Measurements from ENCODE around the gene SRRD. TPM values are rescaled to one million over a fixed set of nuclear protein-coding genes. Genes with fewer than 3 reads are reported as not detected.
A peak's percentile ranks its signal among the peaks of the same experiment; 100 is the strongest.

The SRRD gene
- total and polyA plus RNA-seq, 7 experiments from 2014 or later = 18.9 to 29.0 (median 21.3) TPM

- peak overlapping the region in 2 of 9 donors; percentile 6 to 32 for H3K27ac Mint-ChIP-seq
- ChIA-PET CTCF (interaction anchor here (1.3 kb wide), 1 partner anchor 8 kb away, joined by 3 read pairs; no protein-coding TSS in a partner anchor), POLR2A (interaction anchor here (1.6 kb wide), 1 partner anchor 11 kb away, joined by 8 read pairs; the partner anchor contains the start of genes HPS4 and SRRD)
- ATAC-seq = no peak
- no peak for DNase-seq
- H3K36me3 Mint-ChIP-seq = peaks cover 14 to 51% (median 27%) of the 10 kb centered on the region in 5 donors
- Histone ChIP-seq H3K4me1 (ENCODE audit: control insufficient read depth in 2 of 2, insufficient read depth in 2 of 2, low read length in 2 of 2) (no peaks in the 10 kb centered on the region), H3K36me3 (ENCODE audit: control insufficient read depth in 2 of 3, insufficient read depth in 3 of 3, low read length in 3 of 3) (peaks cover 16 to 93% (median 56%) of the 10 kb centered on the region in 3 experiments), H3K27me3 (ENCODE audit: control insufficient read depth in 2 of 2, insufficient read depth in 2 of 2, low read length in 2 of 2) (no peaks in the 10 kb centered on the region), H3K9me3 (ENCODE audit: control insufficient read depth in 2 of 3, low read length in 3 of 3) (no peaks in the 10 kb centered on the region), H3K4me3 (ENCODE audit: low read length) (no peak overlapping the region), H3K27ac (ENCODE audit: low read depth, low read length) (no peak overlapping the region)
- intact Hi-C loops (cut with micrococcal nuclease) = no loop called here
- no peaks in the 10 kb centered on the region for H3K9me3 Mint-ChIP-seq
- no peaks in the 10 kb centered on the region for H3K27me3 Mint-ChIP-seq
- peaks cover 0 to 15% (median 0%) of the 10 kb centered on the region in 7 donors for H3K4me1 Mint-ChIP-seq
- H3K4me3 Mint-ChIP-seq = no peak overlapping the region
These were observed 10.8 kb downstream of the SRRD start for GRCh38 chr22:26494506-26494905.

GRCh38 chr22:26496456-26496855 lies 12.8 kb downstream of the SRRD start:
- ATAC-seq (no peak), DNase-seq (no peak)
- no peak overlapping the region for H3K27ac Mint-ChIP-seq
- ChIA-PET POLR2A (interaction anchor here (0.6 kb wide), 1 partner anchor 151 kb away, joined by 3 read pairs; no protein-coding TSS in a partner anchor), CTCF (interaction anchor here (0.6 kb wide), 1 partner anchor 17 kb away, joined by 3 read pairs; no protein-coding TSS in a partner anchor)
- no peak overlapping the region for H3K4me3 Mint-ChIP-seq
- Histone ChIP-seq H3K9me3 (ENCODE audit: control insufficient read depth in 2 of 3, low read length in 3 of 3) (no peaks in the 10 kb centered on the region), H3K27me3 (ENCODE audit: control insufficient read depth in 2 of 2, insufficient read depth in 2 of 2, low read length in 2 of 2) (no peaks in the 10 kb centered on the region), H3K27ac (ENCODE audit: low read depth, low read length) (no peak overlapping the region), H3K4me3 (ENCODE audit: low read length) (no peak overlapping the region), H3K4me1 (ENCODE audit: control insufficient read depth in 2 of 2, insufficient read depth in 2 of 2, low read length in 2 of 2) (no peaks in the 10 kb centered on the region), H3K36me3 (ENCODE audit: control insufficient read depth in 2 of 3, insufficient read depth in 3 of 3, low read length in 3 of 3) (peaks cover 18 to 91% (median 54%) of the 10 kb centered on the region in 3 experiments)
- peaks cover 14 to 55% (median 34%) of the 10 kb centered on the region in 5 donors for H3K36me3 Mint-ChIP-seq
- H3K4me1 Mint-ChIP-seq = peaks cover 0 to 17% (median 0%) of the 10 kb centered on the region in 7 donors
- H3K27me3 Mint-ChIP-seq = no peaks in the 10 kb centered on the region
- intact Hi-C loops (cut with micrococcal nuclease) = no loop called here
- H3K9me3 Mint-ChIP-seq = no peaks in the 10 kb centered on the region

- peaks cover 29 to 91% (median 48%) of the 10 kb centered on the region in 3 experiments for H3K36me3 ChIP-seq (ENCODE audit: control insufficient read depth in 2 of 3, insufficient read depth in 3 of 3, low read length in 3 of 3)
- POLR2A ChIA-PET = interaction anchor here (1.1 kb wide), 1 partner anchor 9 kb away, joined by 5 read pairs; no protein-coding TSS in a partner anchor
These were observed 15.6 kb downstream of the SRRD start for GRCh38 chr22:26499188-26499703.

GRCh38 chr22:26501996-26502395 lies 18.3 kb downstream of the SRRD start:
- H3K4me3 Mint-ChIP-seq = no peak overlapping the region
- Histone ChIP-seq H3K27me3 (ENCODE audit: control insufficient read depth in 2 of 2, insufficient read depth in 2 of 2, low read length in 2 of 2) (no peaks in the 10 kb centered on the region), H3K36me3 (ENCODE audit: control insufficient read depth in 2 of 3, insufficient read depth in 3 of 3, low read length in 3 of 3) (peaks cover 35 to 89% (median 55%) of the 10 kb centered on the region in 3 experiments), H3K27ac (ENCODE audit: low read depth, low read length) (no peak overlapping the region), H3K9me3 (ENCODE audit: control insufficient read depth in 2 of 3, low read length in 3 of 3) (no peaks in the 10 kb centered on the region), H3K4me1 (ENCODE audit: control insufficient read depth in 2 of 2, insufficient read depth in 2 of 2, low read length in 2 of 2) (peaks cover 13 to 20% of the 10 kb centered on the region in 2 donors), H3K4me3 (ENCODE audit: low read length) (no peak overlapping the region)
- H3K27me3 Mint-ChIP-seq = no peaks in the 10 kb centered on the region
- CTCF ChIA-PET = interaction anchor here (0.6 to 3.7 kb wide), 2 partner anchors 29 to 163 kb away, joined by 4 to 20 read pairs; no protein-coding TSS in a partner anchor
- POLR2A ChIA-PET = interaction anchor here (0.6 to 4.3 kb wide), 5 partner anchors 10 to 179 kb away, joined by 3 to 30 read pairs (median 6); partner anchors contain the start of genes HPS4, SRRD and TFIP11
- no peaks in the 10 kb centered on the region for H3K9me3 Mint-ChIP-seq
- peaks cover 11 to 61% (median 45%) of the 10 kb centered on the region in 5 donors for H3K36me3 Mint-ChIP-seq
- no peak for DNase-seq
- H3K27ac Mint-ChIP-seq = peak overlapping the region in 2 of 9 donors; percentile 17 to 53
- no peak for ATAC-seq
- H3K4me1 Mint-ChIP-seq = peaks cover 16 to 30% (median 25%) of the 10 kb centered on the region in 7 donors
- intact Hi-C loops (cut with micrococcal nuclease) = loop anchor here in 1 of 2 donors (2.0 kb wide), 1 partner anchor 171 kb away; no protein-coding TSS in a partner anchor

More at GRCh38 chr22:26499188-26499703, 15.6 kb downstream of the SRRD start:
- H3K4me3 ChIP-seq (ENCODE audit: low read length) = no peak overlapping the region
- CTCF ChIA-PET = no interaction called here
- Mint-ChIP-seq H3K27ac (peak overlapping the region in 1 of 9 donors; percentile 34), H3K4me1 (peaks cover 16 to 29% (median 22%) of the 10 kb centered on the region in 7 donors), H3K27me3 (no peaks in the 10 kb centered on the region), H3K4me3 (no peak overlapping the region), H3K9me3 (no peaks in the 10 kb centered on the region), H3K36me3 (peaks cover 13 to 59% (median 39%) of the 10 kb centered on the region in 5 donors)
- intact Hi-C loops (cut with micrococcal nuclease) = no loop called here
- no peaks in the 10 kb centered on the region for H3K9me3 ChIP-seq (ENCODE audit: control insufficient read depth in 2 of 3, low read length in 3 of 3)
- peaks cover 13 to 18% of the 10 kb centered on the region in 2 donors for H3K4me1 ChIP-seq (ENCODE audit: control insufficient read depth in 2 of 2, insufficient read depth in 2 of 2, low read length in 2 of 2)
- no peaks in the 10 kb centered on the region for H3K27me3 ChIP-seq (ENCODE audit: control insufficient read depth in 2 of 2, insufficient read depth in 2 of 2, low read length in 2 of 2)
- ATAC-seq (no peak), DNase-seq (no peak)
- H3K27ac ChIP-seq (ENCODE audit: low read depth, low read length) = no peak overlapping the region

GRCh38 chr22:26502688-26503561 lies 19.2 kb downstream of the SRRD start:
- no peaks in the 10 kb centered on the region for H3K9me3 ChIP-seq (ENCODE audit: control insufficient read depth in 2 of 3, low read length in 3 of 3)
- H3K4me1 ChIP-seq (ENCODE audit: control insufficient read depth in 2 of 2, insufficient read depth in 2 of 2, low read length in 2 of 2) = peaks cover 13 to 20% of the 10 kb centered on the region in 2 donors
- H3K27ac Mint-ChIP-seq = peak overlapping the region; percentile 28 to 87 (median 65)
- H3K27me3 ChIP-seq (ENCODE audit: control insufficient read depth in 2 of 2, insufficient read depth in 2 of 2, low read length in 2 of 2) = no peaks in the 10 kb centered on the region
- peaks cover 16 to 30% (median 25%) of the 10 kb centered on the region in 7 donors for H3K4me1 Mint-ChIP-seq
- no peaks in the 10 kb centered on the region for H3K9me3 Mint-ChIP-seq
- DNase-seq = peak; percentile 15 to 60 (median 45)
- H3K36me3 Mint-ChIP-seq = peaks cover 7 to 55% (median 39%) of the 10 kb centered on the region in 5 donors
- ATAC-seq = peak; percentile 95
- POLR2A ChIA-PET = interaction anchor here (0.7 to 4.3 kb wide), 5 partner anchors 10 to 170 kb away, joined by 3 to 30 read pairs (median 4); partner anchors contain the start of genes HPS4, SRRD and TFIP11
- H3K4me3 Mint-ChIP-seq = peak overlapping the region; percentile 28 to 76 (median 58)
- H3K27ac ChIP-seq (ENCODE audit: low read depth, low read length) = peak overlapping the region; percentile 32
- intact Hi-C loops (cut with micrococcal nuclease) = loop anchor here (1.0 to 2.0 kb wide), 4 partner anchors 9 to 170 kb away; partner anchors contain the start of genes TFIP11 (in 1 of the 2) and TPST2 (in 1 of the 2)
- H3K4me3 ChIP-seq (ENCODE audit: low read length) = no peak overlapping the region
- no peaks in the 10 kb centered on the region for H3K27me3 Mint-ChIP-seq
- CTCF ChIA-PET = interaction anchor here (0.7 to 3.7 kb wide), 7 partner anchors 9 to 162 kb away, joined by 3 to 20 read pairs (median 4); no protein-coding TSS in a partner anchor
- H3K36me3 ChIP-seq (ENCODE audit: control insufficient read depth in 2 of 3, insufficient read depth in 3 of 3, low read length in 3 of 3) = peaks cover 39 to 88% (median 58%) of the 10 kb centered on the region in 3 experiments

GRCh38 chr22:26503758-26504157 lies 20.1 kb downstream of the SRRD start:
- DNase-seq (no peak), ATAC-seq (no peak)
- intact Hi-C loops (cut with micrococcal nuclease) = loop anchor here (1.0 to 2.0 kb wide), 4 partner anchors 9 to 169 kb away; partner anchors contain the start of genes TFIP11 (in 1 of the 2) and TPST2 (in 1 of the 2)
- Histone ChIP-seq H3K4me3 (ENCODE audit: low read length) (no peak overlapping the region), H3K27me3 (ENCODE audit: control insufficient read depth in 2 of 2, insufficient read depth in 2 of 2, low read length in 2 of 2) (no peaks in the 10 kb centered on the region), H3K27ac (ENCODE audit: low read depth, low read length) (peak overlapping the region; percentile 32), H3K9me3 (ENCODE audit: control insufficient read depth in 2 of 3, low read length in 3 of 3) (no peaks in the 10 kb centered on the region), H3K4me1 (ENCODE audit: control insufficient read depth in 2 of 2, insufficient read depth in 2 of 2, low read length in 2 of 2) (peaks cover 13 to 20% of the 10 kb centered on the region in 2 donors), H3K36me3 (ENCODE audit: control insufficient read depth in 2 of 3, insufficient read depth in 3 of 3, low read length in 3 of 3) (peaks cover 40 to 90% (median 62%) of the 10 kb centered on the region in 3 experiments)
- ChIA-PET CTCF (interaction anchor here (1.1 to 3.7 kb wide), 3 partner anchors 23 to 161 kb away, joined by 3 to 20 read pairs (median 6); no protein-coding TSS in a partner anchor), POLR2A (interaction anchor here (0.9 to 4.3 kb wide), 3 partner anchors 9 to 140 kb away, joined by 4 to 30 read pairs (median 8); partner anchors contain the start of genes HPS4, SRRD and TFIP11)
- Mint-ChIP-seq H3K4me3 (peak overlapping the region in 6 of 10 donors; percentile 17 to 76 (median 62)), H3K36me3 (peaks cover 7 to 51% (median 39%) of the 10 kb centered on the region in 5 donors), H3K27ac (peak overlapping the region in 8 of 9 donors; percentile 39 to 87 (median 70)), H3K9me3 (no peaks in the 10 kb centered on the region), H3K27me3 (no peaks in the 10 kb centered on the region), H3K4me1 (peaks cover 17 to 30% (median 25%) of the 10 kb centered on the region in 7 donors)

Data from naive thymus-derived CD4-positive, alpha-beta T cell (primary cell).